NB4 (cell line): ENCODE results near the gene PAM.

Experiments
- CTCF ChIP-seq: IDR thresholded peaks from one replicate; pipeline ENCODE4 v1.5.1; 2012; ENCODE audit warnings: low read depth, low read length
- POLR2A ChIP-seq: IDR thresholded peaks from 2 replicates; pipeline ENCODE4 v1.6.1; 2011; ENCODE audit warnings: mild to moderate bottlenecking; ENCODE audit not compliant: insufficient read length; ENCODE audit errors: extremely low read depth

GRCh38 chr5:102815540-102816332 lies 60.6 kb downstream of the PAM start:
- TF ChIP-seq CTCF (no peak), POLR2A (no peak)
